Measurements from ENCODE around the gene WFIKKN1.

Gene WFIKKN1

GRCh38 chr16:673399-673991 is 42.7 kb downstream of the WFIKKN1 start:
- Histone ChIP-seq H3K9me3 (ENCODE audit: insufficient read depth, low read length) (no peaks in the 10 kb centered on the region), H4K20me1 (ENCODE audit: insufficient read depth, low read length) (no peaks in the 10 kb centered on the region), H3K27me3 (ENCODE audit: low read depth, low read length) (no peaks in the 10 kb centered on the region), H3K79me2 (ENCODE audit: low read length) (peaks cover 15% of the 10 kb centered on the region), H3K9ac (ENCODE audit: low read length) (no peak overlapping the region), H3K4me3 (ENCODE audit: low read length) (no peak overlapping the region), H3K4me1 (ENCODE audit: low read length) (peaks cover 7% of the 10 kb centered on the region), H2AFZ (ENCODE audit: low read depth, low read length) (no peak overlapping the region), H3K36me3 (replicated peaks; ENCODE audit: low read depth, low read length) (peaks cover 26% of the 10 kb centered on the region), H3K27ac (ENCODE audit: low read length) (no peak overlapping the region), H3K4me2 (ENCODE audit: low read length) (no peak overlapping the region)
- TF ChIP-seq CTCF (IDR thresholded peaks at IDR 0.05; ENCODE audit: low read depth, low read length) (no peak), EZH2phosphoT487 (IDR thresholded peaks at IDR 0.05; ENCODE audit: low read depth) (no peak)

- Histone ChIP-seq H3K27ac (ENCODE audit: low read length) (no peak overlapping the region), H3K79me2 (ENCODE audit: low read length) (peaks cover 7% of the 10 kb centered on the region), H3K4me3 (ENCODE audit: low read length) (no peak overlapping the region), H3K4me2 (ENCODE audit: low read length) (no peak overlapping the region), H3K27me3 (ENCODE audit: low read depth, low read length) (no peaks in the 10 kb centered on the region), H3K9me3 (ENCODE audit: insufficient read depth, low read length) (no peaks in the 10 kb centered on the region), H3K9ac (ENCODE audit: low read length) (no peak overlapping the region), H3K4me1 (ENCODE audit: low read length) (peaks cover 2% of the 10 kb centered on the region), H4K20me1 (ENCODE audit: insufficient read depth, low read length) (no peaks in the 10 kb centered on the region), H3K36me3 (replicated peaks; ENCODE audit: low read depth, low read length) (peaks cover 26% of the 10 kb centered on the region), H2AFZ (ENCODE audit: low read depth, low read length) (no peak overlapping the region)
- TF ChIP-seq EZH2phosphoT487 (IDR thresholded peaks at IDR 0.05; ENCODE audit: low read depth) (no peak), CTCF (IDR thresholded peaks at IDR 0.05; ENCODE audit: low read depth, low read length) (no peak)
These were observed 43.6 kb downstream of the WFIKKN1 start for GRCh38 chr16:674214-674881.

GRCh38 chr16:674968-675883 is 44.4 kb downstream of the WFIKKN1 start, which contains the start of gene RHBDL1:
RHBDL1 (plus strand) TSS chr16:675671; CDS start chr16:675791, 120 bp downstream.
- H3K9ac ChIP-seq (ENCODE audit: low read length) = no peak within 1 kb of the TSS
- H3K36me3 ChIP-seq (replicated peaks; ENCODE audit: low read depth, low read length) = peaks cover 17% of the 10 kb centered on the region
- no peaks in the 10 kb centered on the region for H3K4me1 ChIP-seq (ENCODE audit: low read length)
- no peak within 1 kb of the TSS; the same call in 1 of the 2 replicates for H3K4me3 ChIP-seq (ENCODE audit: low read length)
- H3K27ac ChIP-seq (ENCODE audit: low read length) = no peak within 1 kb of the TSS
- H3K4me2 ChIP-seq (ENCODE audit: low read length) = peak within 1 kb of the TSS; percentile 28
- no peaks in the 10 kb centered on the region for H3K79me2 ChIP-seq (ENCODE audit: low read length)
- TF ChIP-seq EZH2phosphoT487 (IDR thresholded peaks at IDR 0.05; ENCODE audit: low read depth) = no peak
- no peak for TF ChIP-seq CTCF (IDR thresholded peaks at IDR 0.05; ENCODE audit: low read depth, low read length)
- H4K20me1 ChIP-seq (ENCODE audit: insufficient read depth, low read length) = no peaks in the 10 kb centered on the region
- H3K27me3 ChIP-seq (ENCODE audit: low read depth, low read length) = no peaks in the 10 kb centered on the region
- H3K9me3 ChIP-seq (ENCODE audit: insufficient read depth, low read length) = no peaks in the 10 kb centered on the region
- H2AFZ ChIP-seq (ENCODE audit: low read depth, low read length) = no peak within 1 kb of the TSS
